ENCODE measurements around the gene ARHGAP26. TPM values are rescaled to one million over a fixed set of nuclear protein-coding genes. Genes with fewer than 3 reads are reported as not detected.

ARHGAP26 gene
- total and polyA plus RNA-seq, 7 donors: 5.4 to 25.5 (median 19.1) TPM

GRCh38 chr5:143126174-143127019 is 356.2 kb downstream of the ARHGAP26 start:
- 82 to 92% methylated on average over 3 of the region's 3 CpGs for WGBS, 2 donors
- Histone ChIP-seq H3K27ac (no peak overlapping the region), H3K4me1 (peaks cover 0 to 41% (median 23%) of the 10 kb centered on the region in 4 donors)

DNA sequence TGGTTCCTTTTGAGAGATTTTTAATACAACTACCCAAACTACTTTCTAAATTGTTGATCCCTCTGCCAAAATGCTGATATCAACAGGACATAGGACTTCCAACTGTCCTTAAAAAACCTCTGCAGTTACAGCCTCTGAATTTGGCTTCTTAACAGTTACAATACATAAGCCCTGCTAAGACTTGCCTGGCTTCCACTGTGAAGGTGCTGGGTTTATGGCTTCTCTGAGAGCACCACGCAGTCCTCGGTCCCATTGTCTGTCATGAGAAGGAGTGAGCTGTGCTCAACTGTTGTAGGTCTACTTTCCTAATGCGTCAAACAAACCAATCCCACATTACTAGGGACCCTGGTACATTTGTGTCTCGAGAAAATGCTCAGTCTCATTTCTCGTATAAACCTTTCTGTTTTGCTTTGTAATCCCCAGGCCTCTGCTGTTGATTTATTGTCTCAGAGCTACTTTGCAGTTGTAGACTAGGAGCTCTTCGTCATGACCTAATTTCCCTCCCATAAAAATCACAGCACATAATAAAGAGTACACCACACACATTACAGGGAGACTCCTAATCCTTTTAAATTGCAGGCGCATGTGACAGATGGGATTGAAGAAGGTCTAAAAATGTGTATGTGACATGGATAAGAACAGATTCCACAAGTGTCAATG is 358.4 kb downstream of the ARHGAP26 start:
- intact Hi-C loops (cut with DNase I): loop anchor here (5.0 kb wide), 1 partner anchor 106 kb away; no protein-coding TSS in a partner anchor
- H3K4me3 ChIP-seq: no peak overlapping the region
- WGBS, 2 donors: 27 to 67% methylated on average over 7 of the region's 7 CpGs
- H3K36me3 ChIP-seq: no peaks in the 10 kb centered on the region
- no peaks in the 10 kb centered on the region for H3K27me3 ChIP-seq
- no peak for DNase-seq
- H3K9me3 ChIP-seq: no peaks in the 10 kb centered on the region
- peak overlapping the region in 3 of 4 donors; percentile 48 to 77 (median 72) for H3K27ac ChIP-seq
- H3K4me1 ChIP-seq: peaks cover 0 to 41% (median 23%) of the 10 kb centered on the region in 4 donors
- TF ChIP-seq POLR2AphosphoS5 (IDR thresholded peaks at IDR 0.05) (peak; percentile 41 to 78 (median 69)), CTCF (IDR thresholded peaks at IDR 0.05) (no peak), POLR2A (IDR thresholded peaks at IDR 0.05) (no peak), EP300 (IDR thresholded peaks at IDR 0.05) (peak in 2 of 4 donors; percentile 49 to 72)

More at GRCh38 chr5:143126174-143127019, 356.2 kb downstream of the ARHGAP26 start:
- Histone ChIP-seq H3K36me3 (no peaks in the 10 kb centered on the region), H3K27me3 (no peaks in the 10 kb centered on the region), H3K9me3 (no peaks in the 10 kb centered on the region), H3K4me3 (no peak overlapping the region)
- TF ChIP-seq POLR2AphosphoS5 (IDR thresholded peaks at IDR 0.05) (no peak), POLR2A (IDR thresholded peaks at IDR 0.05) (no peak), EP300 (IDR thresholded peaks at IDR 0.05) (no peak), CTCF (IDR thresholded peaks at IDR 0.05) (no peak)
- no peak for DNase-seq
- intact Hi-C loops (cut with DNase I): loop anchor here (5.0 kb wide), 1 partner anchor 104 kb away; no protein-coding TSS in a partner anchor

DNA sequence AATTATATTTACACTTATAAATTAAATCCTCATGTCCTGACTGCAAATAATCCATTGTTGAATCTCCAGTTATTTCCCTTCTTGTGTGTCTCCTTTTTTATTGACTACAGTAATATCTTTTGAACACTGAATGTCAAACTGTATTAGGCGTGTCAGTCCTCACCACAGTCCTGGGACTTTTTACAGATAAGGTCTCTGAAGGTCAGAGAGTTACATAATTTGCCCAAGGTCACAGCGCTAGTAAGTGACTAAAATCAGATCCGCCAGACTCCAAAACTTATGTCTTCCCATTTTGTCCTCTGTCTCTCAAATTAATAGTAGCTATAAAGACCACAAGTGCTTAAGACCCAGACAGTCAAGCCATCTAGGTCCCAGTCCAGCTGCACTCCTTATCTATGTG is 359.0 kb downstream of the ARHGAP26 start:
- H3K27me3 ChIP-seq: no peaks in the 10 kb centered on the region
- peak overlapping the region in 2 of 4 donors; percentile 72 to 77 for H3K27ac ChIP-seq
- TF ChIP-seq POLR2AphosphoS5 (IDR thresholded peaks at IDR 0.05) (no peak), CTCF (IDR thresholded peaks at IDR 0.05) (no peak), POLR2A (IDR thresholded peaks at IDR 0.05) (no peak), EP300 (IDR thresholded peaks at IDR 0.05) (no peak)
- no peak for DNase-seq
- WGBS, 2 donors: 89 to 92% methylated on average over 3 of the region's 3 CpGs
- no peaks in the 10 kb centered on the region for H3K9me3 ChIP-seq
- no peaks in the 10 kb centered on the region for H3K36me3 ChIP-seq
- intact Hi-C loops (cut with DNase I): loop anchor here (5.0 kb wide), 1 partner anchor 107 kb away; no protein-coding TSS in a partner anchor
- H3K4me1 ChIP-seq: peaks cover 0 to 41% (median 23%) of the 10 kb centered on the region in 4 donors
- no peak overlapping the region for H3K4me3 ChIP-seq

- DNase-seq: no peak
- TF ChIP-seq POLR2AphosphoS5 (IDR thresholded peaks at IDR 0.05) (no peak), EP300 (IDR thresholded peaks at IDR 0.05) (no peak), POLR2A (IDR thresholded peaks at IDR 0.05) (no peak), CTCF (IDR thresholded peaks at IDR 0.05) (no peak)
- H3K4me3 ChIP-seq: no peak overlapping the region
- H3K9me3 ChIP-seq: no peaks in the 10 kb centered on the region
- no peaks in the 10 kb centered on the region for H3K27me3 ChIP-seq
- no peaks in the 10 kb centered on the region for H3K36me3 ChIP-seq
- intact Hi-C loops (cut with DNase I): loop anchor here (5.0 kb wide), 1 partner anchor 108 kb away; no protein-coding TSS in a partner anchor
- peaks cover 0 to 41% (median 23%) of the 10 kb centered on the region in 4 donors for H3K4me1 ChIP-seq
- no peak overlapping the region for H3K27ac ChIP-seq
- WGBS, 2 donors: 84 to 85% methylated on average over 5 of the region's 5 CpGs
Observed at GRCh38 chr5:143129910-143130612, 359.9 kb downstream of the ARHGAP26 start.

Measured in sigmoid colon (tissue), 7 donors.